ENCODE measurements around the gene SMIM15. TPM values are rescaled to one million over a fixed set of nuclear protein-coding genes. Genes with fewer than 3 reads are reported as not detected.

Gene SMIM15
- polyA plus RNA-seq, 1 donor from 2014 or later = 30.1 TPM

DNA sequence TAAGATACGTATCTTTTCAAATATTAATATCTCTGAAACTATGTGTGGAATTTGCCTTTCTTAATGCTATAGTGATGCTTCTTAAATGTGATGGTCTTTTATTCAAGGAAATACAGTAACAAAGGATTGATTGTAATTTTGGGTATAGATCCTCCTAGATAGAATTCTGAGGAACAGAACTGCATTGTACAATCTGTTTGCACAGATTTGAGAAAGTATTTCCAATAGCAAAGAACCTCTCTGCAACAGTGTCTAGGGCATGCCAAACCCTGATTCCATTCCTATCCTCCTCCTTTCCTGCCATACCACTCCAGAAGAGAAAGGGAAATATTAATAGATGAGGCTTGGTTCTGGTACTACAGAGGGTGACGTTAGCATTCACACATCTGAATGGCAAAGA, 10.4 kb downstream of the SMIM15 start:
- no peak overlapping the region for H3K4me2 ChIP-seq (ENCODE audit: low read length)
- no peaks in the 10 kb centered on the region for H3K9me3 ChIP-seq (ENCODE audit: low read length)

DNA sequence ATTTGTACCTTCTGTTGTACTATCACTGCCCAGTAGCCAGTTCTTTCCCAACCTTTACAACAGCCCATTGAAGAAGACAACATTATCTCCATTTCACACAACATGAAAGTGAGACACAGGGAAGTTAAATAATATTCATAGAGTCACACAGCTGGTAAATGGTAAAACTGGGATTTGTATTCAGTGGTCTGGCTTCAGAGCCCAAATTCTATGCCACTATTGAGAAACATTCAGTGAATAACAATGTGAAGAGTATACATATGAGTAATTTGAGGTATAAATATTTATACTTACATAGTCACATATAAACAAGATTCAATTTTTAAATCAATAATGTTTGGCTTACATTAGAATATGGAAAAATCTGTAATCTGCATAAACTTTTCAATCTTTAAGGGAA, 13.8 kb downstream of the SMIM15 start:
- Histone ChIP-seq H3K27me3 (ENCODE audit: insufficient read depth, low read depth, low read length) (no peaks in the 10 kb centered on the region), H3F3A (ENCODE audit: insufficient read depth, low read length, poor library complexity, severe bottlenecking) (no peaks in the 10 kb centered on the region), H3K9me2 (ENCODE audit: insufficient read depth, low read length) (no peaks in the 10 kb centered on the region), H3K36me3 (ENCODE audit: insufficient read depth, low read length) (no peaks in the 10 kb centered on the region), H2AFZ (ENCODE audit: low read depth, low read length) (no peak overlapping the region), H3K27ac (ENCODE audit: low read length) (no peak overlapping the region), H3K4me3 (ENCODE audit: low read length) (no peak overlapping the region), H3K79me2 (replicated peaks; ENCODE audit: insufficient read depth, low read length) (no peaks in the 10 kb centered on the region), H3K9me3 (ENCODE audit: low read length) (no peaks in the 10 kb centered on the region), H3K9ac (ENCODE audit: low read length) (no peak overlapping the region), H4K20me1 (ENCODE audit: insufficient read depth) (no peaks in the 10 kb centered on the region), H3K4me2 (ENCODE audit: low read length) (no peak overlapping the region)
- TF ChIP-seq, protein P1, sequence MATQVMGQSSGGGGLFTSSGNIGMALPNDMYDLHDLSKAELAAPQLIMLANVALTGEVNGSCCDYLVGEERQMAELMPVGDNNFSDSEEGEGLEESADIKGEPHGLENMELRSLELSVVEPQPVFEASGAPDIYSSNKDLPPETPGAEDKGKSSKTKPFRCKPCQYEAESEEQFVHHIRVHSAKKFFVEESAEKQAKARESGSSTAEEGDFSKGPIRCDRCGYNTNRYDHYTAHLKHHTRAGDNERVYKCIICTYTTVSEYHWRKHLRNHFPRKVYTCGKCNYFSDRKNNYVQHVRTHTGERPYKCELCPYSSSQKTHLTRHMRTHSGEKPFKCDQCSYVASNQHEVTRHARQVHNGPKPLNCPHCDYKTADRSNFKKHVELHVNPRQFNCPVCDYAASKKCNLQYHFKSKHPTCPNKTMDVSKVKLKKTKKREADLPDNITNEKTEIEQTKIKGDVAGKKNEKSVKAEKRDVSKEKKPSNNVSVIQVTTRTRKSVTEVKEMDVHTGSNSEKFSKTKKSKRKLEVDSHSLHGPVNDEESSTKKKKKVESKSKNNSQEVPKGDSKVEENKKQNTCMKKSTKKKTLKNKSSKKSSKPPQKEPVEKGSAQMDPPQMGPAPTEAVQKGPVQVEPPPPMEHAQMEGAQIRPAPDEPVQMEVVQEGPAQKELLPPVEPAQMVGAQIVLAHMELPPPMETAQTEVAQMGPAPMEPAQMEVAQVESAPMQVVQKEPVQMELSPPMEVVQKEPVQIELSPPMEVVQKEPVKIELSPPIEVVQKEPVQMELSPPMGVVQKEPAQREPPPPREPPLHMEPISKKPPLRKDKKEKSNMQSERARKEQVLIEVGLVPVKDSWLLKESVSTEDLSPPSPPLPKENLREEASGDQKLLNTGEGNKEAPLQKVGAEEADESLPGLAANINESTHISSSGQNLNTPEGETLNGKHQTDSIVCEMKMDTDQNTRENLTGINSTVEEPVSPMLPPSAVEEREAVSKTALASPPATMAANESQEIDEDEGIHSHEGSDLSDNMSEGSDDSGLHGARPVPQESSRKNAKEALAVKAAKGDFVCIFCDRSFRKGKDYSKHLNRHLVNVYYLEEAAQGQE (IDR thresholded peaks at IDR 0.05; ENCODE audit: borderline replicate concordance) = no peak
- no peak for TF ChIP-seq POLR2AphosphoS5 (IDR thresholded peaks at IDR 0.05)
- TF ChIP-seq, protein P2, sequence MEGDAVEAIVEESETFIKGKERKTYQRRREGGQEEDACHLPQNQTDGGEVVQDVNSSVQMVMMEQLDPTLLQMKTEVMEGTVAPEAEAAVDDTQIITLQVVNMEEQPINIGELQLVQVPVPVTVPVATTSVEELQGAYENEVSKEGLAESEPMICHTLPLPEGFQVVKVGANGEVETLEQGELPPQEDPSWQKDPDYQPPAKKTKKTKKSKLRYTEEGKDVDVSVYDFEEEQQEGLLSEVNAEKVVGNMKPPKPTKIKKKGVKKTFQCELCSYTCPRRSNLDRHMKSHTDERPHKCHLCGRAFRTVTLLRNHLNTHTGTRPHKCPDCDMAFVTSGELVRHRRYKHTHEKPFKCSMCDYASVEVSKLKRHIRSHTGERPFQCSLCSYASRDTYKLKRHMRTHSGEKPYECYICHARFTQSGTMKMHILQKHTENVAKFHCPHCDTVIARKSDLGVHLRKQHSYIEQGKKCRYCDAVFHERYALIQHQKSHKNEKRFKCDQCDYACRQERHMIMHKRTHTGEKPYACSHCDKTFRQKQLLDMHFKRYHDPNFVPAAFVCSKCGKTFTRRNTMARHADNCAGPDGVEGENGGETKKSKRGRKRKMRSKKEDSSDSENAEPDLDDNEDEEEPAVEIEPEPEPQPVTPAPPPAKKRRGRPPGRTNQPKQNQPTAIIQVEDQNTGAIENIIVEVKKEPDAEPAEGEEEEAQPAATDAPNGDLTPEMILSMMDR (IDR thresholded peaks at IDR 0.05; ENCODE audit: poor library complexity, severe bottlenecking) = no peak
- no peak for TF ChIP-seq EP300 (conservative IDR thresholded peaks at IDR 0.05; ENCODE audit: poor library complexity, severe bottlenecking)
- TF ChIP-seq TAF1 (IDR thresholded peaks at IDR 0.05; ENCODE audit: low read depth) = no peak
- TF ChIP-seq RAD21 (conservative IDR thresholded peaks at IDR 0.05) = no peak
- TF ChIP-seq SMC3 (conservative IDR thresholded peaks at IDR 0.05; ENCODE audit: poor library complexity) = no peak
- TF ChIP-seq EZH2 (IDR thresholded peaks at IDR 0.05; ENCODE audit: borderline replicate concordance, insufficient read depth, low read length, poor library complexity, severe bottlenecking) = no peak
- no peak for TF ChIP-seq MXI1 (conservative IDR thresholded peaks at IDR 0.05; ENCODE audit: poor library complexity, severe bottlenecking)

More for the DNA sequence above, 10.4 kb downstream of the SMIM15 start:
- no peak overlapping the region for H3K4me3 ChIP-seq (ENCODE audit: low read length)
- H3K27ac ChIP-seq (ENCODE audit: low read length) = no peak overlapping the region
- no peaks in the 10 kb centered on the region for H3K27me3 ChIP-seq (ENCODE audit: insufficient read depth, low read depth, low read length)
- no peaks in the 10 kb centered on the region for H4K20me1 ChIP-seq (ENCODE audit: insufficient read depth)
- H3F3A ChIP-seq (ENCODE audit: insufficient read depth, low read length, poor library complexity, severe bottlenecking) = no peaks in the 10 kb centered on the region
- TF ChIP-seq, protein P1 (IDR thresholded peaks at IDR 0.05; ENCODE audit: borderline replicate concordance) = no peak
- TF ChIP-seq TAF1 (IDR thresholded peaks at IDR 0.05; ENCODE audit: low read depth) = no peak
- no peak for TF ChIP-seq EZH2 (IDR thresholded peaks at IDR 0.05; ENCODE audit: borderline replicate concordance, insufficient read depth, low read length, poor library complexity, severe bottlenecking)
- no peak for TF ChIP-seq EP300 (conservative IDR thresholded peaks at IDR 0.05; ENCODE audit: poor library complexity, severe bottlenecking)
- no peak for TF ChIP-seq SMC3 (conservative IDR thresholded peaks at IDR 0.05; ENCODE audit: poor library complexity)
- TF ChIP-seq, protein P2 (IDR thresholded peaks at IDR 0.05; ENCODE audit: poor library complexity, severe bottlenecking) = no peak
- TF ChIP-seq MXI1 (conservative IDR thresholded peaks at IDR 0.05; ENCODE audit: poor library complexity, severe bottlenecking) = no peak
- TF ChIP-seq POLR2AphosphoS5 (IDR thresholded peaks at IDR 0.05) = no peak
- no peak for TF ChIP-seq RAD21 (conservative IDR thresholded peaks at IDR 0.05)
- H3K36me3 ChIP-seq (ENCODE audit: insufficient read depth, low read length) = no peaks in the 10 kb centered on the region
- no peaks in the 10 kb centered on the region for H3K9me2 ChIP-seq (ENCODE audit: insufficient read depth, low read length)
- H3K9ac ChIP-seq (ENCODE audit: low read length) = no peak overlapping the region
- no peaks in the 10 kb centered on the region for H3K79me2 ChIP-seq (replicated peaks; ENCODE audit: insufficient read depth, low read length)
- no peak overlapping the region for H2AFZ ChIP-seq (ENCODE audit: low read depth, low read length)

Data from neural cell (in vitro differentiated cells).